ENCODE data around the gene COTL1.

The COTL1 gene

GRCh38 chr16:84617791-84618580 is at the start of gene COTL1:
Gene COTL1 (minus strand): TSS chr16:84618078. CDS start chr16:84617914, 164 bp downstream.
- DNase-seq: peak; percentile 84

GRCh38 chr16:84665843-84666242 is 48.0 kb upstream of the COTL1 start:
- no peak for DNase-seq

GRCh38 chr16:84665359-84665758 is 47.5 kb upstream of the COTL1 start:
- DNase-seq: no peak

- no peak for DNase-seq
These were observed 45.7 kb upstream of the COTL1 start for GRCh38 chr16:84663433-84664101.

GRCh38 chr16:84662471-84662870 is 44.6 kb upstream of the COTL1 start:
- DNase-seq: no peak

- no peak for DNase-seq
These were observed 43.7 kb upstream of the COTL1 start for GRCh38 chr16:84661418-84662060.

- no peak for DNase-seq
These were observed 43.1 kb upstream of the COTL1 start for GRCh38 chr16:84660973-84661372.

GRCh38 chr16:84659656-84660300 is 41.9 kb upstream of the COTL1 start:
- DNase-seq: no peak

GRCh38 chr16:84658690-84659089 is 40.8 kb upstream of the COTL1 start:
- no peak for DNase-seq

GRCh38 chr16:84657229-84657837 is 39.5 kb upstream of the COTL1 start:
- DNase-seq: no peak

- DNase-seq: no peak
These were observed 38.8 kb upstream of the COTL1 start for GRCh38 chr16:84656649-84657048.

- DNase-seq: no peak
These were observed 37.1 kb upstream of the COTL1 start for GRCh38 chr16:84654998-84655397.

- no peak for DNase-seq
These were observed 36.4 kb upstream of the COTL1 start for GRCh38 chr16:84654238-84654637.

- DNase-seq: no peak
These were observed 34.7 kb upstream of the COTL1 start for GRCh38 chr16:84652566-84652965.

- DNase-seq: no peak
These were observed 32.4 kb upstream of the COTL1 start for GRCh38 chr16:84650062-84650991.

- no peak for DNase-seq
These were observed 31.6 kb upstream of the COTL1 start for GRCh38 chr16:84649511-84649861.

- no peak for DNase-seq
These were observed 31.0 kb upstream of the COTL1 start for GRCh38 chr16:84648595-84649510.

- no peak for DNase-seq
These were observed 30.1 kb upstream of the COTL1 start, which contains the start of gene KLHL36 for GRCh38 chr16:84647828-84648594. Gene KLHL36 (plus strand): TSS chr16:84648511. CDS start chr16:84650868, 2,357 bp downstream.

- no peak for DNase-seq
These were observed 25.8 kb upstream of the COTL1 start for GRCh38 chr16:84643674-84644073.

- no peak for DNase-seq
These were observed 25.3 kb upstream of the COTL1 start for GRCh38 chr16:84643180-84643583.

All from NCI-H1105 (cell line).